IPS DF 6.9 (cell line): Measurements from ENCODE around the gene UQCC2.

ENCODE experiments used
- DNase-seq: peaks from one replicate; pipeline ENCODE4 v3.0.0-alpha.2; 2013; ENCODE audit warnings: low read depth, low spot score
- H3K27ac ChIP-seq: one replicate; pipeline ENCODE4 v1.5.1; 2013; ENCODE audit warnings: low read length, control low read depth
- H3K27me3 ChIP-seq: 2 replicates; pipeline ENCODE4 v1.6.1; 2013; ENCODE audit warnings: mild to moderate bottlenecking, low read length; ENCODE audit not compliant: control insufficient read depth, insufficient read depth
- H3K36me3 ChIP-seq: 2 replicates; pipeline ENCODE4 v1.6.1; 2013; ENCODE audit warnings: low read length; ENCODE audit not compliant: control insufficient read depth, insufficient read depth
- H3K4me1 ChIP-seq: 2 replicates; pipeline ENCODE4 v1.6.1; 2013; ENCODE audit warnings: low read length; ENCODE audit not compliant: control insufficient read depth, insufficient read depth
- H3K4me3 ChIP-seq: 2 replicates; pipeline ENCODE4 v1.5.1; 2013; ENCODE audit warnings: mild to moderate bottlenecking, low read length
- H3K9me3 ChIP-seq: 2 replicates; pipeline ENCODE4 v1.6.1; 2013; ENCODE audit warnings: low read length, inconsistent platforms; ENCODE audit not compliant: control insufficient read depth, insufficient read depth
- WGBS: extraction: QIAGEN DNeasy Blood & Tissue Kit; methylation state at CpG from one replicate; pipeline ENCODE4 v1.1.7; 2013; ENCODE audit warnings: mixed read lengths, missing lambda C conversion rate; ENCODE audit not compliant: insufficient read length, insufficient coverage; 5-methylcytosine and 5-hydroxymethylcytosine counted together

UQCC2 gene

GRCh38 chr6:33691456-33692077 is 19.9 kb downstream of the UQCC2 start:
- H3K9me3 ChIP-seq: no peaks in the 10 kb centered on the region
- DNase-seq: no peak
- no peaks in the 10 kb centered on the region for H3K27me3 ChIP-seq
- no peak overlapping the region for H3K27ac ChIP-seq
- H3K4me1 ChIP-seq: no peaks in the 10 kb centered on the region; the same call in 1 of the 2 replicates
- peaks cover 61% of the 10 kb centered on the region for H3K36me3 ChIP-seq
- WGBS: no CpG with 5 or more reads among the region's 15 CpGs
- H3K4me3 ChIP-seq: no peak overlapping the region

- Histone ChIP-seq H3K27ac (no peak overlapping the region), H3K36me3 (peaks cover 64% of the 10 kb centered on the region), H3K4me1 (no peaks in the 10 kb centered on the region; the same call in 1 of the 2 replicates), H3K9me3 (no peaks in the 10 kb centered on the region), H3K27me3 (no peaks in the 10 kb centered on the region), H3K4me3 (no peak overlapping the region)
- WGBS: no CpG with 5 or more reads among the region's 13 CpGs
- no peak for DNase-seq
Measured at GRCh38 chr6:33690766-33691165, 20.7 kb downstream of the UQCC2 start.

GRCh38 chr6:33689879-33690278 is 21.6 kb downstream of the UQCC2 start:
- no CpG with 5 or more reads among the region's 10 CpGs for WGBS
- DNase-seq: no peak
- H3K36me3 ChIP-seq: peaks cover 65% of the 10 kb centered on the region
- no peaks in the 10 kb centered on the region for H3K27me3 ChIP-seq
- no peaks in the 10 kb centered on the region; the same call in 1 of the 2 replicates for H3K4me1 ChIP-seq
- H3K27ac ChIP-seq: no peak overlapping the region
- no peak overlapping the region for H3K4me3 ChIP-seq
- no peaks in the 10 kb centered on the region for H3K9me3 ChIP-seq

GRCh38 chr6:33689148-33689494 is 22.4 kb downstream of the UQCC2 start:
- no CpG with 5 or more reads among the region's 12 CpGs for WGBS
- no peak for DNase-seq
- Histone ChIP-seq H3K4me1 (no peaks in the 10 kb centered on the region; the same call in 1 of the 2 replicates), H3K9me3 (no peaks in the 10 kb centered on the region), H3K27me3 (no peaks in the 10 kb centered on the region), H3K36me3 (peaks cover 69% of the 10 kb centered on the region), H3K27ac (no peak overlapping the region), H3K4me3 (no peak overlapping the region)

GRCh38 chr6:33688451-33689147 is 22.9 kb downstream of the UQCC2 start:
- no peak overlapping the region for H3K27ac ChIP-seq
- no peak overlapping the region for H3K4me3 ChIP-seq
- H3K36me3 ChIP-seq: peaks cover 70% of the 10 kb centered on the region
- no CpG with 5 or more reads among the region's 25 CpGs for WGBS
- no peaks in the 10 kb centered on the region for H3K27me3 ChIP-seq
- H3K4me1 ChIP-seq: no peaks in the 10 kb centered on the region; the same call in 1 of the 2 replicates
- no peak for DNase-seq
- no peaks in the 10 kb centered on the region for H3K9me3 ChIP-seq

- no peak for DNase-seq
- H3K36me3 ChIP-seq: peaks cover 67% of the 10 kb centered on the region
- H3K27me3 ChIP-seq: no peaks in the 10 kb centered on the region
- H3K9me3 ChIP-seq: no peaks in the 10 kb centered on the region
- WGBS: no CpG with 5 or more reads among the region's 20 CpGs
- H3K4me1 ChIP-seq: no peaks in the 10 kb centered on the region; the same call in 1 of the 2 replicates
- no peak overlapping the region for H3K27ac ChIP-seq
- no peak overlapping the region for H3K4me3 ChIP-seq
Measured at GRCh38 chr6:33688006-33688405, 23.5 kb downstream of the UQCC2 start.

- Histone ChIP-seq H3K4me1 (no peaks in the 10 kb centered on the region; the same call in 1 of the 2 replicates), H3K27ac (no peak overlapping the region), H3K36me3 (peaks cover 66% of the 10 kb centered on the region), H3K27me3 (no peaks in the 10 kb centered on the region), H3K9me3 (no peaks in the 10 kb centered on the region), H3K4me3 (no peak overlapping the region)
- no peak for DNase-seq
- no CpG with 5 or more reads among the region's 27 CpGs for WGBS
Measured at GRCh38 chr6:33686981-33687975, 24.2 kb downstream of the UQCC2 start.

GRCh38 chr6:33686225-33686924 is 25.1 kb downstream of the UQCC2 start:
- no peak for DNase-seq
- H3K4me1 ChIP-seq: no peaks in the 10 kb centered on the region
- no peak overlapping the region for H3K4me3 ChIP-seq
- peaks cover 65% of the 10 kb centered on the region for H3K36me3 ChIP-seq
- no peaks in the 10 kb centered on the region for H3K27me3 ChIP-seq
- WGBS: no CpG with 5 or more reads among the region's 6 CpGs
- H3K27ac ChIP-seq: no peak overlapping the region
- no peaks in the 10 kb centered on the region for H3K9me3 ChIP-seq

- no peak for DNase-seq
- Histone ChIP-seq H3K9me3 (no peaks in the 10 kb centered on the region), H3K4me3 (no peak overlapping the region; the same call in 1 of the 2 replicates), H3K27ac (no peak overlapping the region), H3K4me1 (no peaks in the 10 kb centered on the region), H3K36me3 (peaks cover 63% of the 10 kb centered on the region), H3K27me3 (no peaks in the 10 kb centered on the region)
- WGBS: no CpG with 5 or more reads among the region's 38 CpGs
Measured at GRCh38 chr6:33685411-33686224, 25.9 kb downstream of the UQCC2 start.
